Fibroblast of the aortic adventitia (primary cell): Measurements from ENCODE around the gene SERPINI1. TPM values are rescaled to one million over a fixed set of nuclear protein-coding genes. Genes with fewer than 3 reads are reported as not detected.

Experiments used
- DNase-seq: peaks from one replicate; pipeline ENCODE4 v3.0.0-alpha.2; 2010; ENCODE audit warnings: low read depth
- H3K4me3 ChIP-seq: 2 replicates; pipeline ENCODE4 v1.5.1; 2011; ENCODE audit warnings: low read depth, mild to moderate bottlenecking, control low read depth, low read length, moderate library complexity
- CTCF ChIP-seq: IDR thresholded peaks from 2 replicates; pipeline ENCODE4 v1.5.1; 2011; ENCODE audit warnings: mild to moderate bottlenecking, low read length, control low read depth, inconsistent platforms; ENCODE audit not compliant: insufficient read depth
- total RNA-seq: library from RNA; depleted of rRNA; stranded (reverse); fragments of >200 nt; gene quantifications from 2 replicates; pipeline ENCODE4 v1.2.3, GENCODE V29; 2012; ENCODE audit warnings: low replicate concordance

Gene SERPINI1
- total RNA-seq, 1 donor = 3.4 TPM

GRCh38 chr3:167754049-167754448 lies 18.5 kb downstream of the SERPINI1 start:
- H3K4me3 ChIP-seq = no peak overlapping the region
- no peak for DNase-seq
- TF ChIP-seq CTCF = no peak

- no peak for DNase-seq
- TF ChIP-seq CTCF = no peak
- H3K4me3 ChIP-seq = no peak overlapping the region
Measured at GRCh38 chr3:167761302-167761701, 25.8 kb downstream of the SERPINI1 start.

GRCh38 chr3:167762296-167762695 lies 26.8 kb downstream of the SERPINI1 start:
- no peak overlapping the region for H3K4me3 ChIP-seq
- DNase-seq = no peak
- TF ChIP-seq CTCF = no peak

- H3K4me3 ChIP-seq = no peak overlapping the region
- DNase-seq = no peak
- TF ChIP-seq CTCF = no peak
Measured at GRCh38 chr3:167772992-167773391, 37.5 kb downstream of the SERPINI1 start.

GRCh38 chr3:167773584-167773983 lies 38.1 kb downstream of the SERPINI1 start:
- no peak overlapping the region for H3K4me3 ChIP-seq
- TF ChIP-seq CTCF = no peak
- DNase-seq = no peak

GRCh38 chr3:167776066-167776685 lies 40.7 kb downstream of the SERPINI1 start:
- H3K4me3 ChIP-seq = no peak overlapping the region
- no peak for TF ChIP-seq CTCF
- no peak for DNase-seq

GRCh38 chr3:167777356-167777755 lies 41.8 kb downstream of the SERPINI1 start:
- DNase-seq = no peak
- H3K4me3 ChIP-seq = no peak overlapping the region
- TF ChIP-seq CTCF = no peak
